HCT116 (cell line): Measurements from ENCODE around the gene LDHD. TPM values are rescaled to one million over a fixed set of nuclear protein-coding genes. Genes with fewer than 3 reads are reported as not detected.

Source experiments
- ATAC-seq: fragments of 200-7000 bp; cut with Tn5 transposase; 2 replicates; pipeline ENCODE4 v1.9.1; 2020; ENCODE audit warnings: mild to moderate bottlenecking, moderate library complexity
- BruUV-seq: library from RNA; stranded (reverse); fragments of 400-500 nt; replicated peaks from 2 replicates; lab custom pipeline; 2021; lab: Mats Ljungman, UMichigan
- CTCF ChIA-PET: fragments of 300-600 bp; sonication (Branson Sonifier 250); formaldehyde crosslinking; loops from one replicate; lab custom pipeline; 2021; ENCODE audit warnings: antibody characterized with exemption; lab: Charles Lee
- POLR2A ChIA-PET: fragments of 300-600, 350-600 bp; sonication (Branson Sonifier 250); formaldehyde crosslinking; loops from one replicate; lab custom pipeline; 2021; ENCODE audit warnings: antibody characterized with exemption; lab: Charles Lee
- RAD21 ChIA-PET, 2 experiments: fragments of 300-600 bp; sonication (Branson Sonifier 250); formaldehyde crosslinking; loops; one replicate each; lab custom pipeline; 2023; ENCODE audit warnings: low total read pairs in 2 of 2; ENCODE audit not compliant: uncharacterized antibody in 2 of 2, unreplicated experiment in 2 of 2, low non-redundant PET in 1 of 2; lab: Charles Lee
- DNase-seq: peaks from one replicate; pipeline ENCODE4 v3.0.0-alpha.2; 2010; ENCODE audit warnings: low read depth, low spot score
- H2AFZ ChIP-seq: fragments of 200-600 bp; shearing (Covaris generic), sonication (generic); 2 replicates; pipeline ENCODE4 v1.6.1; 2017; ENCODE audit warnings: low read depth, mixed run types, mixed read lengths, antibody characterized with exemption, low read length; ENCODE audit not compliant: poor library complexity, severe bottlenecking
- H3K27ac ChIP-seq: 2 replicates; pipeline ENCODE4 v1.5.1; 2012; ENCODE audit warnings: low read depth, low read length
- H3K27me3 ChIP-seq: fragments of 200-600 bp; sonication (generic); 2 replicates; pipeline ENCODE4 v1.6.1; 2016; ENCODE audit warnings: mixed run types, low read length, mixed read lengths; ENCODE audit not compliant: insufficient read depth
- H3K36me3 ChIP-seq, 2 experiments: fragments of 200-500 bp in 1 of 2; fragments of 200-600 bp in 1 of 2; sonication (Bioruptor generic) in 1 of 2; sonication (generic) in 1 of 2; 2 replicates each; pipeline versions ENCODE4 v1.5.1 to v1.6.1; 2014 to 2016; ENCODE audit warnings: low read length in 2 of 2, inconsistent platforms in 1 of 2, mixed read lengths in 1 of 2, mixed run types in 1 of 2; ENCODE audit not compliant: insufficient read depth in 2 of 2, control insufficient read depth in 1 of 2
- H3K4me1 ChIP-seq, 2 experiments: fragments of 200-600 bp in 1 of 2; sonication (generic) in 1 of 2; 2 replicates each; pipeline versions ENCODE4 v1.5.1 to v1.6.1; 2012 to 2017; ENCODE audit warnings: low read length in 2 of 2, inconsistent platforms in 1 of 2, mild to moderate bottlenecking in 1 of 2, mixed read lengths in 1 of 2, mixed run types in 1 of 2, moderate library complexity in 1 of 2; ENCODE audit not compliant: insufficient read depth in 2 of 2, control insufficient read depth in 1 of 2
- H3K4me2 ChIP-seq: fragments of 200-600 bp; sonication (generic); 2 replicates; pipeline ENCODE4 v1.6.1; 2017; ENCODE audit warnings: mixed run types, low read length, mixed read lengths
- H3K4me3 ChIP-seq, 2 experiments: fragments of 200-600 bp in 1 of 2; sonication (generic) in 1 of 2; replicated peaks in 1 of 2; 2 replicates each; pipeline ENCODE4 v1.5.1; 2011 to 2016; ENCODE audit warnings: low read length in 2 of 2, control low read depth in 1 of 2, low read depth in 1 of 2, mild to moderate bottlenecking in 1 of 2, mixed read lengths in 1 of 2, mixed run types in 1 of 2
- H3K79me2 ChIP-seq: fragments of 200-600 bp; sonication (generic); 2 replicates; pipeline ENCODE4 v1.6.1; 2017; ENCODE audit warnings: mild to moderate bottlenecking, mixed run types, low read length, moderate library complexity, mixed read lengths; ENCODE audit not compliant: insufficient read depth
- H3K9ac ChIP-seq: fragments of 200-600 bp; sonication (generic); 2 replicates; pipeline ENCODE4 v1.6.1; 2016; ENCODE audit warnings: low read length, mixed read lengths
- H3K9me2 ChIP-seq: fragments of 200-600 bp; sonication (generic), shearing (Covaris generic); 2 replicates; pipeline ENCODE4 v1.6.1; 2017; ENCODE audit warnings: mixed run types, mild to moderate bottlenecking, moderate library complexity; ENCODE audit not compliant: insufficient read depth
- H3K9me3 ChIP-seq, 2 experiments: fragments of 200-500 bp in 1 of 2; fragments of 200-600 bp in 1 of 2; sonication (Bioruptor generic) in 1 of 2; sonication (generic) in 1 of 2; 2 replicates each; pipeline ENCODE4 v1.6.1; 2014 to 2017; ENCODE audit warnings: low read length in 2 of 2, mixed read lengths in 2 of 2, inconsistent platforms in 1 of 2, low read depth in 1 of 2, mild to moderate bottlenecking in 1 of 2, mixed run types in 1 of 2, moderate library complexity in 1 of 2; ENCODE audit not compliant: control insufficient read depth in 1 of 2, insufficient read depth in 1 of 2
- H4K20me1 ChIP-seq: fragments of 200-600 bp; sonication (generic), shearing (Covaris generic); 2 replicates; pipeline ENCODE4 v1.6.1; 2017; ENCODE audit warnings: mixed run types, mild to moderate bottlenecking, moderate library complexity; ENCODE audit not compliant: insufficient read depth
- CBX3 ChIP-seq: IDR thresholded peaks from 2 replicates; pipeline ENCODE4 v1.6.1; 2012; ENCODE audit warnings: low read depth
- CTCF ChIP-seq, 3 experiments: fragments of 200-600 bp in 1 of 3; sonication (generic) in 1 of 3; IDR thresholded peaks in 2 of 3; conservative IDR thresholded peaks in 1 of 3; 2 replicates each; pipeline ENCODE4 v1.5.1; 2012 to 2017; ENCODE audit warnings: low read depth in 2 of 3, low read length in 2 of 3, antibody characterized with exemption in 1 of 3, borderline replicate concordance in 1 of 3, control low read depth in 1 of 3, mild to moderate bottlenecking in 1 of 3, mixed read lengths in 1 of 3, mixed run types in 1 of 3, moderate library complexity in 1 of 3; ENCODE audit not compliant: insufficient read depth in 1 of 3
- EGR1 ChIP-seq: IDR thresholded peaks from 2 replicates; pipeline ENCODE4 v1.6.1; 2012; ENCODE audit warnings: low read depth
- ELF1 ChIP-seq: IDR thresholded peaks from 2 replicates; pipeline ENCODE4 v1.6.1; 2012; ENCODE audit warnings: low read depth, borderline replicate concordance
- FOSL1 ChIP-seq: IDR thresholded peaks from 2 replicates; pipeline ENCODE4 v1.6.1; 2012; ENCODE audit warnings: low read depth
- JUND ChIP-seq: IDR thresholded peaks from 2 replicates; pipeline ENCODE4 v1.6.1; 2012
- POLR2A ChIP-seq: IDR thresholded peaks from 2 replicates; pipeline ENCODE4 v1.7.0; 2011; ENCODE audit warnings: borderline replicate concordance; ENCODE audit not compliant: insufficient read depth, insufficient read length; ENCODE audit errors: extremely low read depth
- SIN3A ChIP-seq: IDR thresholded peaks from 2 replicates; pipeline ENCODE4 v1.6.1; 2012; ENCODE audit warnings: low read depth
- YY1 ChIP-seq: IDR thresholded peaks from 2 replicates; pipeline ENCODE4 v1.6.1; 2011; ENCODE audit warnings: low read length, low read depth, moderate library complexity, mild to moderate bottlenecking; ENCODE audit not compliant: insufficient replicate concordance; ENCODE audit errors: extremely low read depth
- intact Hi-C: fragments of 100-400 bp; cut with micrococcal nuclease; formaldehyde crosslinking; loops from 2 replicates; pipeline ENCODE4 v1.10.0; 2022
- total RNA-seq: library from RNA; stranded (reverse); gene quantifications from one replicate; pipeline ENCODE4 v1.2.1, GENCODE V29; 2021; ENCODE audit not compliant: unreplicated experiment
- TF ChIP-seq, protein P1 (sequence below): IDR thresholded peaks from 2 replicates; pipeline ENCODE4 v1.6.1; 2011; ENCODE audit warnings: mild to moderate bottlenecking, low read length, moderate library complexity; ENCODE audit not compliant: insufficient replicate concordance; ENCODE audit errors: extremely low read depth

The LDHD gene
- total RNA-seq, 1 experiment from 2014 or later: 3.4 TPM

GRCh38 chr16:75114179-75114945 is 2.2 kb downstream of the LDHD start:
- CTCF ChIA-PET: no interaction called here
- H3K9me2 ChIP-seq: no peaks in the 10 kb centered on the region
- H3K27me3 ChIP-seq: no peaks in the 10 kb centered on the region
- H3K4me3 ChIP-seq: no peak overlapping the region
- H3K79me2 ChIP-seq: no peaks in the 10 kb centered on the region
- H3K4me2 ChIP-seq: no peak overlapping the region
- no peaks in the 10 kb centered on the region for H4K20me1 ChIP-seq
- TF ChIP-seq POLR2A (no peak), CTCF (IDR thresholded peaks at IDR 0.05 in 2 of 3, conservative IDR thresholded peaks at IDR 0.05 in 1 of 3; ENCODE audit: borderline replicate concordance in 1 of 3, insufficient read depth in 1 of 3, low read depth in 2 of 3, low read length in 2 of 3) (no peak), JUND (no peak), CBX3 (no peak), ELF1 (no peak)
- no peak overlapping the region for H3K9ac ChIP-seq
- no peak overlapping the region for H3K27ac ChIP-seq
- no peaks in the 10 kb centered on the region for H3K9me3 ChIP-seq
- H2AFZ ChIP-seq: no peak overlapping the region
- POLR2A ChIA-PET: no interaction called here
- RAD21 ChIA-PET: no interaction called here
- H3K4me1 ChIP-seq: peaks cover 29 to 39% of the 10 kb centered on the region in 2 experiments
- intact Hi-C loops: loop anchor here (10.0 kb wide), 1 partner anchor 300 kb away; no protein-coding TSS in a partner anchor
- no peaks in the 10 kb centered on the region for H3K36me3 ChIP-seq
- DNase-seq (no peak), ATAC-seq (no peak)
- BruUV-seq: no TSS peak

- Histone ChIP-seq H3K36me3 (no peaks in the 10 kb centered on the region), H3K27me3 (no peaks in the 10 kb centered on the region), H3K4me3 (no peak overlapping the region), H3K9me2 (no peaks in the 10 kb centered on the region), H3K27ac (no peak overlapping the region), H3K4me1 (peaks cover 32 to 46% of the 10 kb centered on the region in 2 experiments), H3K9me3 (no peaks in the 10 kb centered on the region), H3K9ac (no peak overlapping the region), H3K79me2 (no peaks in the 10 kb centered on the region), H4K20me1 (no peaks in the 10 kb centered on the region), H2AFZ (no peak overlapping the region), H3K4me2 (no peak overlapping the region)
- BruUV-seq: no TSS peak
- no peak for ATAC-seq
- intact Hi-C loops: loop anchor here (10.0 kb wide), 1 partner anchor 299 kb away; no protein-coding TSS in a partner anchor
- ChIA-PET CTCF (interaction anchor here (1.5 kb wide), 1 partner anchor 115 kb away, joined by 3 read pairs; the partner anchor contains the start of gene ZNRF1), POLR2A (no interaction called here), RAD21 (no interaction called here)
- DNase-seq: no peak
- no peak for TF ChIP-seq CBX3
- TF ChIP-seq, protein P1, sequence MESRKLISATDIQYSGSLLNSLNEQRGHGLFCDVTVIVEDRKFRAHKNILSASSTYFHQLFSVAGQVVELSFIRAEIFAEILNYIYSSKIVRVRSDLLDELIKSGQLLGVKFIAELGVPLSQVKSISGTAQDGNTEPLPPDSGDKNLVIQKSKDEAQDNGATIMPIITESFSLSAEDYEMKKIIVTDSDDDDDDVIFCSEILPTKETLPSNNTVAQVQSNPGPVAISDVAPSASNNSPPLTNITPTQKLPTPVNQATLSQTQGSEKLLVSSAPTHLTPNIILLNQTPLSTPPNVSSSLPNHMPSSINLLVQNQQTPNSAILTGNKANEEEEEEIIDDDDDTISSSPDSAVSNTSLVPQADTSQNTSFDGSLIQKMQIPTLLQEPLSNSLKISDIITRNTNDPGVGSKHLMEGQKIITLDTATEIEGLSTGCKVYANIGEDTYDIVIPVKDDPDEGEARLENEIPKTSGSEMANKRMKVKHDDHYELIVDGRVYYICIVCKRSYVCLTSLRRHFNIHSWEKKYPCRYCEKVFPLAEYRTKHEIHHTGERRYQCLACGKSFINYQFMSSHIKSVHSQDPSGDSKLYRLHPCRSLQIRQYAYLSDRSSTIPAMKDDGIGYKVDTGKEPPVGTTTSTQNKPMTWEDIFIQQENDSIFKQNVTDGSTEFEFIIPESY: no peak
- TF ChIP-seq EGR1: no peak
- TF ChIP-seq SIN3A: no peak
- no peak for TF ChIP-seq FOSL1
- no peak for TF ChIP-seq YY1
Measured at GRCh38 chr16:75113541-75114121, 2.9 kb downstream of the LDHD start.
